CD4-positive, alpha-beta T cell treated with Interleukin-4 for 4 hours (primary cell): Measurements from ENCODE around the gene BLMH.

Experiments used
- DNase-seq: peaks from one replicate; pipeline ENCODE4 v3.0.0-alpha.2; 2020

The BLMH gene

GRCh38 chr17:30302241-30302640, 10.5 kb upstream of the BLMH start:
- DNase-seq: no peak

- no peak for DNase-seq
Measured at GRCh38 chr17:30300818-30301217, 9.1 kb upstream of the BLMH start.

- no peak for DNase-seq
Measured at GRCh38 chr17:30299000-30299399, 7.3 kb upstream of the BLMH start.

GRCh38 chr17:30297715-30298114, 6.0 kb upstream of the BLMH start:
- no peak for DNase-seq

- DNase-seq: no peak
Measured at GRCh38 chr17:30296499-30297080, 4.8 kb upstream of the BLMH start.

- DNase-seq: no peak
Measured at GRCh38 chr17:30292286-30292858, 628 bp upstream of the BLMH start.

GRCh38 chr17:30290696-30291542, 825 bp downstream of the BLMH start:
- peak; percentile 36 for DNase-seq

GRCh38 chr17:30290077-30290476, 1.7 kb downstream of the BLMH start:
- DNase-seq: no peak

- DNase-seq: no peak
Measured at GRCh38 chr17:30279156-30279555, 12.6 kb downstream of the BLMH start.

- DNase-seq: no peak
Measured at GRCh38 chr17:30278032-30278431, 13.7 kb downstream of the BLMH start.

GRCh38 chr17:30275911-30276310, 15.8 kb downstream of the BLMH start:
- DNase-seq: no peak

- no peak for DNase-seq
Measured at GRCh38 chr17:30274887-30275286, 16.9 kb downstream of the BLMH start.

- no peak for DNase-seq
Measured at GRCh38 chr17:30273373-30273772, 18.4 kb downstream of the BLMH start.

- no peak for DNase-seq
Measured at GRCh38 chr17:30271102-30271501, 20.6 kb downstream of the BLMH start.

- DNase-seq: no peak
Measured at GRCh38 chr17:30267625-30268024, 24.1 kb downstream of the BLMH start.

- no peak for DNase-seq
Measured at GRCh38 chr17:30263552-30264333, 28.0 kb downstream of the BLMH start.

GRCh38 chr17:30256756-30257506, 34.8 kb downstream of the BLMH start:
- DNase-seq: no peak

GRCh38 chr17:30254150-30254549, 37.6 kb downstream of the BLMH start:
- DNase-seq: no peak

GRCh38 chr17:30253312-30253711, 38.4 kb downstream of the BLMH start:
- no peak for DNase-seq

- no peak for DNase-seq
Measured at GRCh38 chr17:30251931-30252330, 39.8 kb downstream of the BLMH start.

- no peak for DNase-seq
Measured at GRCh38 chr17:30249460-30249859, 42.3 kb downstream of the BLMH start.

- no peak for DNase-seq
Measured at GRCh38 chr17:30248786-30249185, 43.0 kb downstream of the BLMH start.

GRCh38 chr17:30246460-30246859, 45.3 kb downstream of the BLMH start:
- DNase-seq: no peak
